Skeletal muscle tissue (tissue), 4 donors: ENCODE data around the gene MOXD1. TPM values are rescaled to one million over a fixed set of nuclear protein-coding genes. Genes with fewer than 3 reads are reported as not detected.

Experiments used
- H3K27ac ChIP-seq: one replicate; pipeline ENCODE4 v1.7.0; 2013; ENCODE audit warnings: mild to moderate bottlenecking, low read depth, low read length, inconsistent platforms
- H3K27me3 ChIP-seq, 3 donors: one replicate each; pipeline ENCODE4 v1.7.0; 2013; ENCODE audit warnings: low read length in 3 of 3; ENCODE audit not compliant: control insufficient read depth in 3 of 3, insufficient read depth in 3 of 3
- H3K36me3 ChIP-seq, 3 donors: one replicate each; pipeline ENCODE4 v1.7.0; 2013; ENCODE audit warnings: low read length in 3 of 3; ENCODE audit not compliant: control insufficient read depth in 3 of 3, insufficient read depth in 3 of 3
- H3K4me1 ChIP-seq, 3 donors: one replicate each; pipeline ENCODE4 v1.7.0; 2013; ENCODE audit warnings: low read length in 3 of 3, mild to moderate bottlenecking in 3 of 3; ENCODE audit not compliant: control insufficient read depth in 3 of 3, insufficient read depth in 3 of 3
- H3K4me3 ChIP-seq, 3 donors: one replicate each; pipeline ENCODE4 v1.7.0; 2013; ENCODE audit warnings: low read length in 3 of 3
- H3K9ac ChIP-seq, 3 donors: one replicate each; pipeline ENCODE4 v1.7.0; 2013; ENCODE audit warnings: low read length in 3 of 3, mild to moderate bottlenecking in 3 of 3, moderate library complexity in 2 of 3, low read depth in 1 of 3
- H3K9me3 ChIP-seq, 3 donors: one replicate each; pipeline ENCODE4 v1.7.0; 2013; ENCODE audit warnings: low read length in 3 of 3; ENCODE audit not compliant: control insufficient read depth in 3 of 3
- total RNA-seq: library from RNA; depleted of rRNA; stranded (reverse); fragments of >200 nt; gene quantifications from one replicate; pipeline ENCODE4 v1.2.3, GENCODE V29; 2014
- donor health status: Osteomylitis.

MOXD1 gene
- total RNA-seq, 1 donor from 2014 or later: 1.0 TPM

DNA sequence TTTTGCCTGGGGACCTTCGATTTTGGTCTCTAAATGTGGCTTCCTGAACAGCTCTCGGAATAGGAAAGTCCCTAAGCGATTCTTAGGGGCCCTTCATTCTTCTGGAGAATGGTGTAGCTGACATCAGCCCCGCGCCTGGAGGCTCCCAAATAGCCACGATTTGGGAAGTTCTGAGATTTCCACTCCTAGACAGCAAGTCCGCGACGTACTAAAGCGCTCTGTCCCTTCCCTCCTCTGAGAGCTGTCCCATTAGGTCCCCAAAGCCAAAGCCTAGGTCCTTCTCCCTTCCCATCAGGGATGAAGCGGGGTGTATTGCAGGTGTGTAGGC lies 756 bp downstream of the MOXD1 start:
- Histone ChIP-seq H3K4me1 (peaks cover 0 to 3% (median 2%) of the 10 kb centered on the region in 3 donors), H3K4me3 (peak overlapping the region in 1 of 3 donors; percentile 71), H3K9me3 (peaks cover 0 to under 1% (median 0%) of the 10 kb centered on the region in 3 donors), H3K36me3 (no peaks in the 10 kb centered on the region), H3K9ac (peak overlapping the region in 1 of 3 donors; percentile 45), H3K27ac (no peak overlapping the region), H3K27me3 (peaks cover 20 to 29% (median 24%) of the 10 kb centered on the region in 3 donors)

DNA sequence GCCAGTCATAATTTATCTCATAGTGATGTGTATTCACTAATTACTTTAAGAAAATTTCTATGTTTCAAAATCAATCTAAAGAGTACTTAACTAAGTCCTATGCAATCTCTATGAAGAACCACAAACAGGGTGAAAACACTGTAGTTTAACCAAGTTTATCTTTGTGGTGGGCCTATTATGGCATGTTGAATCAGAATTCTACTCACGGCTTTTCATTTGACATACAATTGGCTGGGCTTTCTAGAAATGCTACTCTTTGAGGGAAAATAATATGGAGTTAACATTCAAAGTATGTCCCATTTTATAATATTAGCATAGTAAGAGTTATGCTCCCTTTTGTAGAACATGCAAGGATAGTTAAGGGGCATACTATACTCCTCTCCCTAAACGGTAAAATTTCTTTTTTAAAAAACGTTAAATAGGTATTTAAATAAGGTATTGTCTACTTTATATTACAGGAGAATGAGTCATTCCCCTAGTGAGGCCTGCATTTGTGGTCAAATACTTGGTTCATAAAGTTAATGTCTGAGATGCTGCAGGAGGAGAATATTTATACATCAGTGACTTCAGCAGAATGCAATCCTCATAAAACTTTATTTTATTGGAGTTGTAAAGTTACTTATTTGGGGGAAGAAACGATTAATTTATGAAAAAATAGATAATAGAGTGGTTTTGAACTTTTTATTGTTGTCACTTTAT lies 1.8 kb downstream of the MOXD1 start:
- peaks cover 0 to 2% (median 0%) of the 10 kb centered on the region in 3 donors for H3K9me3 ChIP-seq
- H3K27ac ChIP-seq: no peak overlapping the region
- H3K4me3 ChIP-seq: no peak overlapping the region
- H3K36me3 ChIP-seq: no peaks in the 10 kb centered on the region
- H3K4me1 ChIP-seq: peaks cover 0 to 3% (median 2%) of the 10 kb centered on the region in 3 donors
- no peak overlapping the region for H3K9ac ChIP-seq
- peaks cover 20 to 29% (median 24%) of the 10 kb centered on the region in 3 donors for H3K27me3 ChIP-seq

DNA sequence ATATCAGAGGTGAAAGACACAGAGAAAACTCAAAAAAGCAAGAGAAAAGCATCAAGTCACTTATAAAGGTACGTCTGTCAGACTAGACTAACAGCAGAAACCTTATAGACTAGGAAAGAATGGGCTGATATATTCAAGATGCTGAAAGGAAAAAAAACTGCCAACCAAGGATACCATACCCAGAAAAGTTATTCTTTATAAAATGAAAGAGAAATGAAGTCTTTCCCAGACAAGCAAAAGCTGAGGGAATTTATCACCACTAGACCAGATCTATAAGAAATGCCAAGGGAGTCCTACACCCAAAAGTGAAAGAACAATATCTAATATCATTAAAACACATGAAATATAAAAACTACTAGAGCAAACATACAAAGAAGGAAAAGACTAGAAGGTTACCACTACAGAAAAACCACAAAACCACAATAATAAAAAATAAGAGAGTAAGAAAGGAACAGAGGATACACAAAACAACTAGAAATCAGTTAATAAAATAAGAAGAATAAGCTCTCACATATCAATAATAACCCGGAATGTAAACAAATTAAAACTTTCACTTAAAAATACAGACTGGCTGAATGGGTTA lies 6.2 kb downstream of the MOXD1 start:
- Histone ChIP-seq H3K27me3 (peaks cover 0 to 4% (median 0%) of the 10 kb centered on the region in 3 donors), H3K4me1 (no peaks in the 10 kb centered on the region), H3K9me3 (peaks cover 0 to 5% (median 2%) of the 10 kb centered on the region in 3 donors), H3K36me3 (no peaks in the 10 kb centered on the region), H3K9ac (no peak overlapping the region), H3K27ac (no peak overlapping the region), H3K4me3 (no peak overlapping the region)

DNA sequence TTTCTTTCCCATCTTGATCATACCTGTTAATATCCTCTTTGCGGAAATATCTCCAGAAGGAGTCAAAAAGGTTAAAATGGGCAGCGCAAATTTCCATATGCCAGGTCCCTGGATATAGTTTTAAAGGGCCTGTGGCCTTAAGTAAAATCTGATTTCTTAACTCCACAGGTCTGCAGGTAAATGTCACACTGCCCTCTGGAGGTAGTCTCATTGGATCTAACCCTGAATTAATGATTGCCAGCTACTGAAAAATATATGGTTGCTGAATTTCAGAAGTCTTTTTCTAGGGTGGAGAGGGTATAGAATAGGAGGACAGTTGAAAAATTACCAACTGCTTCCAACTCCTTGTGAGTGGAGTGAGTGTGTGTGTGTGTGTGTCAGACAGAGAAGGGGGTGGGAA lies 8.5 kb downstream of the MOXD1 start:
- H3K27me3 ChIP-seq: no peaks in the 10 kb centered on the region
- no peaks in the 10 kb centered on the region for H3K4me1 ChIP-seq
- no peak overlapping the region for H3K4me3 ChIP-seq
- H3K9ac ChIP-seq: no peak overlapping the region
- H3K9me3 ChIP-seq: peaks cover 0 to 5% (median 2%) of the 10 kb centered on the region in 3 donors
- H3K27ac ChIP-seq: no peak overlapping the region
- no peaks in the 10 kb centered on the region for H3K36me3 ChIP-seq

DNA sequence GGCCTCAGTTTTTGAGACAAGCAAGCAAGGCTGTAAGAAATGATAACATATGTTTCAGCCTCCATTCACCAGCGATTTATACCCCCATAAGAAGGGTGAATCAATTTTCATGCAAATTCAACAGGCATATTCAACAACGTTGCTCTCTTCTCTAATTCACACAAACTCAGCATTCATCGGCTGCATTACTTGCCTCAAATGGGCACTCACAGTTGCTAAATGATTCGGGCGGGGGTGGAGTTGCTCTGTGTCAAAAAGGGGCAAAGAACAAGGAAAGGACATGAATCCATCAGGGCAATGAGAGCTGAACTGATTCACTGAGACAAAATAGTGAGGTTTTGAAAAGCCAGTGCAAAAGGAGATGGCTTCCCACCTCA lies 9.0 kb downstream of the MOXD1 start:
- Histone ChIP-seq H3K4me1 (no peaks in the 10 kb centered on the region), H3K27me3 (no peaks in the 10 kb centered on the region), H3K9me3 (peaks cover 0 to 5% (median 2%) of the 10 kb centered on the region in 3 donors), H3K4me3 (no peak overlapping the region), H3K9ac (no peak overlapping the region), H3K27ac (no peak overlapping the region), H3K36me3 (no peaks in the 10 kb centered on the region)

DNA sequence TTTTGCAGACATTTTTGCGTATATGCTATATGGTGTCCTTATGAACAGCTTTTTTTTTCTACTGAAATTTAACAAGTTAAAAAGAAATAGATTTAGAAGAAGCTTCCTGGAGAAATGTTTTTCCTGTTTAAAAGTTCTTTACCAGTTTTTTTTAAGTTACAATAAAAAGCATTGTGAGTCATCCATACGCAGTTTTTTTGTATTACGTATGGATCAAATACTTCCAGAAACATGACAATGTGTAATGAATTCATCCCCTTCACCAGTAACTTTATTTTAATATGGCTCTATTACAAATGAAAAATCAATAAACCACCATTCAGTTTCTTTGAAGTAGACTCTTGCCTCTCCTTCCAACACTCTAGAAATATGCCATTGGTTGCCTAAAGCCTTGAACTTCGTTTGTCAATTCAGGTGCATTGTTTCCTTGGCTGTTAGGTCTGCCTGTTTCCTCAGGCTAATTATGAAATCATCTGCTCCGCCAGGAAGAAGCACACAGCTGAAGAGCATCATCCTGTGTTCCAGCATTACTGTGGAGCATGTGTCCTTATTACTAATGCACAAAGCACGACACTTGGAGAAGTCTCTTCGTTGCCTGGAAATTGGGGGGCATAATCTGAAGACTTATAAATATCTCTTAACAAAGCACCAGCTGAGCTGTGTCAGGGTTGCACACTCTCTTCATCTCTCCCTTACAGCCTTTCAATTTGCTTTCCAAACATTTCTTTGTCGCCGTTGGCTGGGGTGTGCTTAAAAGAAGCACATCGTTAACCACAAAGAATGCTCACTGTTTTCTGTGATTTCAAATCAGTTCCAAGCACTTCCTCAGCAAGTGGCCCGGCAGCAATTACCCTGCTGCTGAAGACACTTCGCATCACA lies 9.6 kb downstream of the MOXD1 start:
- Histone ChIP-seq H3K27me3 (no peaks in the 10 kb centered on the region), H3K4me1 (no peaks in the 10 kb centered on the region), H3K27ac (no peak overlapping the region), H3K9me3 (peaks cover 0 to 5% (median 2%) of the 10 kb centered on the region in 3 donors), H3K36me3 (no peaks in the 10 kb centered on the region), H3K4me3 (no peak overlapping the region), H3K9ac (no peak overlapping the region)

DNA sequence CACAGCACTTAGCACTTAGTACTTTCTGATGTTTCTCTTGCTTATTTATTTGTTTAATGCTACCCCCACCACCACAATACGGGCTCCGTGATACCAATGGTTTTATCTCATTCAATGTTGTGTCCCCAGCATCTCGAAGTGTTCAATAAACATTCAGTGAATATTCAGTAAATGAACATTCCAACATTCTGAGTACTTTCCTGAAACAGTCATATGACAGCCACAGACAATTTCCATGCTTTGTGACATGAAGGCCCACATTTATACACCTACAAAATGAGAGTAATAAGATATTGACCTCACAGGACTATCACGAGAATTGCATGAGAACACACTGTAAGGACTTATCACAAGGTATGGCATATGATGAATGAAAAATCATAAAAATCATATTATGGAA lies 10.8 kb downstream of the MOXD1 start:
- Histone ChIP-seq H3K4me3 (no peak overlapping the region), H3K4me1 (no peaks in the 10 kb centered on the region), H3K27me3 (no peaks in the 10 kb centered on the region), H3K36me3 (no peaks in the 10 kb centered on the region), H3K9ac (no peak overlapping the region), H3K9me3 (peaks cover 0 to 5% (median under 1%) of the 10 kb centered on the region in 3 donors), H3K27ac (no peak overlapping the region)

DNA sequence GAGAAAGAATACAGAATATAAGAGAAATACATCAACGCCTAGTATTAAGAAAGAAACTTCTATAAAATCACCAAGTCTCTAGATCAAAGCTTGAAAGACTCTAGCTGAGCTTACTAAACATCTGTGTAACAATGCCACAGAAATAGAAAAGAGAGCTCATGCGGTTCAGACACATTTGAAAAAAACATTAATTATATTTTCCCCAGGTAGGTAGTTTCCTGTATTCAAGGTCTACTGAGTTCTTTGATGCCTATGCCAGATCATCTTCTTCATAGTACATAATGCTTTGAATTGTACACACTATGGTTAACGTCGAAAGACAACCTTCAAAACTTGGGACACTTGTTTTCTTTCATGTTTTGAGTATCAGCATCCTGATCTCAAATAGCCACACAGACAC lies 11.3 kb downstream of the MOXD1 start:
- Histone ChIP-seq H3K36me3 (no peaks in the 10 kb centered on the region), H3K27ac (no peak overlapping the region), H3K4me3 (no peak overlapping the region), H3K9me3 (peaks cover 0 to 5% (median 0%) of the 10 kb centered on the region in 3 donors), H3K4me1 (no peaks in the 10 kb centered on the region), H3K9ac (no peak overlapping the region), H3K27me3 (no peaks in the 10 kb centered on the region)

DNA sequence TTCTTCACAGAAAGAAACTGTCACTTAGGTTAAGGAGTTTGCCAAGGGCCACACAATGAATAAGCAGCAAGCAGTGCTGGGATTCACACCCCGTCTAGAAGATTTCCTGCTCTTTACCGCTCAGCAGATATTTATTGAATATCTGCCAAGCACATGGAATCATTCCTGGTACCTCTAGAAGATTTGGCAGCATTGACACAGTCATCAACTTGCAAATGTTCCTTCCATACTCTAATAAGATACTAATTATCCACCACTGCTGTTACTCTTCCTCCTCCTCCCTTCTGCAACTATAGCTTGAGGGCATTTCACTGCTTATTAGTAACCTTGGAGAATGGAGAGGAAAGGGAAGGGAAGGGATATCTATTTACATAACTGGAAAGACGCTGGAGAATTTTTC lies 13.0 kb downstream of the MOXD1 start:
- Histone ChIP-seq H3K4me3 (no peak overlapping the region), H3K27ac (no peak overlapping the region), H3K9me3 (no peaks in the 10 kb centered on the region), H3K9ac (no peak overlapping the region), H3K4me1 (no peaks in the 10 kb centered on the region), H3K27me3 (no peaks in the 10 kb centered on the region), H3K36me3 (no peaks in the 10 kb centered on the region)
